OCI-LY3 (cell line): ENCODE results near the gene LSS.

Experiments used
- H2AFZ ChIP-seq: fragments of 200-600, 300-600 bp; shearing (Covaris generic); 2 replicates; pipeline ENCODE4 v1.6.0; 2014; ENCODE audit warnings: antibody characterized with exemption, low read depth, low read length
- H3K27ac ChIP-seq: fragments of 200-600, 300-600 bp; sonication (generic); 2 replicates; pipeline ENCODE4 v1.5.1; 2014; ENCODE audit warnings: mild to moderate bottlenecking, low read length, moderate library complexity, mixed read lengths
- H3K27me3 ChIP-seq: fragments of 200-600, 300-600 bp; sonication (generic); 2 replicates; pipeline ENCODE4 v1.6.1; 2014; ENCODE audit warnings: low read depth, low read length, mixed read lengths
- H3K36me3 ChIP-seq: fragments of 200-600, 300-600 bp; sonication (generic); replicated peaks from 2 replicates; pipeline ENCODE3; 2014; ENCODE audit warnings: low read depth, low read length, mixed read lengths
- H3K4me1 ChIP-seq: fragments of 300-600, 200-600 bp; sonication (generic); 2 replicates; pipeline ENCODE4 v1.6.1; 2014; ENCODE audit warnings: low read length, mixed read lengths
- H3K4me2 ChIP-seq: fragments of 200-600, 300-600 bp; sonication (generic); 2 replicates; pipeline ENCODE4 v1.6.1; 2014; ENCODE audit warnings: low read length, mixed read lengths
- H3K4me3 ChIP-seq: fragments of 300-600, 200-600 bp; sonication (generic); 2 replicates; pipeline ENCODE4 v1.5.1; 2014; ENCODE audit warnings: antibody characterized with exemption, mild to moderate bottlenecking, low read length, moderate library complexity
- H3K79me2 ChIP-seq: fragments of 300-600, 200-600 bp; shearing (Covaris generic); 2 replicates; pipeline ENCODE4 v1.6.1; 2014; ENCODE audit warnings: mild to moderate bottlenecking, low read length, mixed read lengths
- H3K9ac ChIP-seq: fragments of 300-600, 200-600 bp; shearing (Covaris generic); 2 replicates; pipeline ENCODE4 v1.6.0; 2014; ENCODE audit warnings: mild to moderate bottlenecking, low read length, moderate library complexity
- H3K9me3 ChIP-seq: fragments of 200-600, 300-600 bp; shearing (Covaris generic); 2 replicates; pipeline ENCODE4 v1.6.1; 2014; ENCODE audit warnings: low read length, mixed read lengths; ENCODE audit not compliant: insufficient read depth
- H4K20me1 ChIP-seq: fragments of 200-600, 300-600 bp; sonication (generic); 2 replicates; pipeline ENCODE4 v1.6.1; 2016; ENCODE audit warnings: low read length, mixed read lengths; ENCODE audit not compliant: insufficient read depth
- CTCF ChIP-seq: fragments of 200-600, 300-600 bp; sonication (generic); IDR thresholded peaks from 2 replicates; pipeline ENCODE4 v1.5.1; 2014; ENCODE audit warnings: antibody characterized with exemption, low read length, low read depth
- EZH2phosphoT487 ChIP-seq: fragments of 200-600 bp; shearing (Covaris generic); IDR thresholded peaks from 2 replicates; pipeline ENCODE4 v1.6.1; 2018; ENCODE audit warnings: antibody characterized with exemption, mixed run types, low read depth

LSS gene

GRCh38 chr21:46210378-46211136 is 18.0 kb downstream of the LSS start:
- no peak overlapping the region for H3K4me3 ChIP-seq
- H4K20me1 ChIP-seq: no peaks in the 10 kb centered on the region
- H3K9me3 ChIP-seq: no peaks in the 10 kb centered on the region
- H3K27ac ChIP-seq: no peak overlapping the region
- H2AFZ ChIP-seq: no peak overlapping the region
- H3K27me3 ChIP-seq: no peaks in the 10 kb centered on the region
- H3K4me1 ChIP-seq: no peaks in the 10 kb centered on the region
- no peaks in the 10 kb centered on the region; the same call in 1 of the 2 replicates for H3K79me2 ChIP-seq
- H3K4me2 ChIP-seq: no peak overlapping the region
- peaks cover 14% of the 10 kb centered on the region for H3K36me3 ChIP-seq
- no peak overlapping the region for H3K9ac ChIP-seq
- no peak for TF ChIP-seq CTCF
- TF ChIP-seq EZH2phosphoT487: no peak

- Histone ChIP-seq H3K4me2 (no peak overlapping the region), H3K36me3 (peaks cover 17% of the 10 kb centered on the region), H4K20me1 (no peaks in the 10 kb centered on the region)
Observed at GRCh38 chr21:46208761-46209721, 19.5 kb downstream of the LSS start.

DNA sequence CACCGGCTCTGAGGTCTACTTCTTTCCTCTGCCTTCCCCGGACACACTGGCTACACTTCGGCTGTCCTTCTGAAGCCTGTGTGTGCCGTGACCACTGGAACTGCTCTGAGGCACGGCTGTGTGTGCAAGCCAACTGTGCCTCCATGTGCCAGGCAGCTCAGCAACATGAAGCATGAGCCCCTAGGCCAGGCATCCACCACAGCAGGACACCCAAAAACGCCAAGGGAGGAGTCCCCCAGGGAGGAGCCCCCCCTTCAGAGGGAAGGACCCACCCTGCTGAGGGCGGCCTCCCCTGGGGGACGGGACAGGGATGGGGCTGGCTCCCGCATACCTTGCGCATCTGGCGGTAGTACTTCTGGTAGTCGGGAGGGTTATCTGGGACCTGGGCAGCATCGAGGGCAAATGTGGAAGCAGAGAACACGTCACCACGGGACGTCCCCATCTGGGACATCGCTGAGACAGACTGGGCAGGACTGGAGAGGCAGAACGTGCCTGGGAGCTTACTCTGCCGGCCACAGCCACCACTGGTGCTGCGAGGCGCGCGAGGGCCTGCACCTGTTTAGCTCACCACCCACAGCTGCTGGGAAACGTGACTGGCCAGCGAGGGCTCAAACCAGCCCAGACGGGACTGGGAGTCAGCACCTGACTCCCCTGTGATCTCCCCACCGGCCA is 20.5 kb downstream of the LSS start:
- H3K4me3 ChIP-seq: no peak overlapping the region
- no peaks in the 10 kb centered on the region for H3K4me1 ChIP-seq
- no peak overlapping the region for H3K27ac ChIP-seq
- no peaks in the 10 kb centered on the region for H4K20me1 ChIP-seq
- no peaks in the 10 kb centered on the region for H3K79me2 ChIP-seq
- no peak overlapping the region for H2AFZ ChIP-seq
- H3K27me3 ChIP-seq: no peaks in the 10 kb centered on the region
- H3K9me3 ChIP-seq: no peaks in the 10 kb centered on the region
- H3K9ac ChIP-seq: no peak overlapping the region
- no peak overlapping the region for H3K4me2 ChIP-seq
- TF ChIP-seq EZH2phosphoT487 (no peak), CTCF (no peak)
- H3K36me3 ChIP-seq: peaks cover 24% of the 10 kb centered on the region

More at GRCh38 chr21:46208761-46209721, 19.5 kb downstream of the LSS start:
- Histone ChIP-seq H2AFZ (no peak overlapping the region), H3K9me3 (no peaks in the 10 kb centered on the region), H3K27ac (no peak overlapping the region), H3K79me2 (no peaks in the 10 kb centered on the region), H3K27me3 (no peaks in the 10 kb centered on the region), H3K9ac (no peak overlapping the region), H3K4me1 (no peaks in the 10 kb centered on the region), H3K4me3 (no peak overlapping the region)
- TF ChIP-seq CTCF (no peak), EZH2phosphoT487 (no peak)
